Activated naive CD4-positive, alpha-beta T cell treated with Interleukin-2 at 50 U/mL for 16 hours (primary cell): ENCODE measurements around the gene MILR1.

ENCODE experiments used
- DNase-seq: peaks from one replicate; pipeline ENCODE4 v3.0.0-alpha.2; 2020

Gene MILR1

DNA sequence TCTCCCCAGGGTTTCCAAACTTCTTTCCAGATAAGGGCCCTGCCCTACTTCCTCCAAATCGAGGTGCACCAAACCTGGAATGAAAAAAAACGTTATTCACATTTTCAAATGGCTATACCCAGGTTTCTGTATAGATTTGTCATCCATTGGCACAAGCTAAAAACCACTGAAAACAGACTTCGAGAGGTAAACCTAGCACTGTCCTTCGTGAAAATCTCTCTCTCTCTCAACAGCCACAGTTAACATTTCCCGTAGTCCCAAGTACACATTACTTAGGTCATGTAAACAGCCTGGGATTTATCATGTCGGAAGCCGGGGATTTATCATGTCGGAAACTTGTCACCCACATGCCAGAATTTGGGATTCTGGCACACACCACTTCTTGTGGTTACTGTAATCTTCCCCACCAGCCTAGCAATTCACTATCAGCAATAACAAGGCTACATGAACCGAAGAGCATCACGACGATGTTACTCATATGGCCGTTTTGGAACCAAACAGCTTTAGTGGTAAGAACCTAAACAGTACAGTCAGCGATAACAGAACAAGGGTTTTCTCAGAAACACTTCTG lies 55.9 kb downstream of the MILR1 start:
- DNase-seq, result no peak

DNA sequence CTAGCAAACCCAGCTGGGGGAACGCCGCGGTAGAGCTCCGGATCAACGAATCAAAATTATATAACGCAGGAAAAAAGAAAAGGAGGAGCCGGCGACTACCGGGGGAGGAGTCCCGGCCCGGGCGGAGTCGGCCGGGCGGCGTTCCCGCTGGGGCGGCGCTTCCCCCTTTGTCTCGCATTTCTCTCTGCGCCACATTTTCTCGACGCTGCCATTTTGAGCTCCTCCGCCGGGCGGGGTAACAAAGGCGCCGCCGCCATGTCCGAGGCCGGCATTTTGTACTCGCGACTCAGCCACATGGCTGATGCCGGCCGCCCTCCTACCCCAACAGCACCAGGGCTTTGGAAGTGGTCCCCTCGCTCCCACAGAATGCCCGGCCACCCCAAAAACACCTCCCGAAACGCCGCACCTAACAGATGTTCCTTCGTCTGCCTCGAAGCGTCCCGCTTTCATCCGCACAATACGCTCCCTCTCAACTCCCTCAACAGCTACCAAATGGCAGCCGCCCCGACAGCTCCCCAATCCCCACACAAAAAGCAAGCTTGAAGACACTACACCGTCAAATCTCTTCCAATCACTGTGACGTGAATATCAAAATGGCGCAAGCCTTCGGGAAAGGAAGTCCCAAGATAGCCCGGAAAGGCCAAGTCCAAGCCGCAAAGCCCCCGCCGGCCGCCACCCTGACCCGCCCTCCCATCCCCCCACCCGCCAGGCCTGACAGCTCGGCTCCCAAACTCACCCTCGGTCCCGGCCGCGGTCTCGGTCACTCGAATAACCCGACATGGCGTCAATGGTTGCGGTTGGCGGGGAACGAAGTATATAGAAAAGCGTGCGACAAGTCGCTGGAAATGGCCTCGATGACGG lies 56.7 kb downstream of the MILR1 start:
- DNase-seq, result peak; percentile 86

DNA sequence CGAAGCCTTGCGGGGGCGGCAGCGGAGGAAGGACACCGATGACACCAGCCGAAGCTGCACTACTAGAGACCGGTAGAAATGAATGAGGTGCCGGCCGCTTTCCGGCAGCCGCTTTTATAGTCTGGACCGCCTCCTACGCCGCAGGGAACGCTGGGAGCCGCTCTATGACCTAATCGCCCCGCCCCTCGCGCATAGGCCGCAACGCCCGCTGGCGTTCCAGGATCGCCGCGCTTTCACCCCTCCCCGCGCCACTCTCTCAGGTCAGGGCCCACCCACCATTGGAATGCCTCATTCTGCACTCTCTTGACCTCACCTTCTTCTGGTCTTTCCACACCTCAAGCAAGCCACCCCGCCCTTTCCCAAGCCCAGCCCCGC lies 57.3 kb downstream of the MILR1 start, which contains the start of gene DDX5:
TSS of gene DDX5 (minus strand) at position 89 of the 375 bp plus-strand sequence. CDS start 170 bp downstream, outside the sequence.
- peak; percentile 98 for DNase-seq

DNA sequence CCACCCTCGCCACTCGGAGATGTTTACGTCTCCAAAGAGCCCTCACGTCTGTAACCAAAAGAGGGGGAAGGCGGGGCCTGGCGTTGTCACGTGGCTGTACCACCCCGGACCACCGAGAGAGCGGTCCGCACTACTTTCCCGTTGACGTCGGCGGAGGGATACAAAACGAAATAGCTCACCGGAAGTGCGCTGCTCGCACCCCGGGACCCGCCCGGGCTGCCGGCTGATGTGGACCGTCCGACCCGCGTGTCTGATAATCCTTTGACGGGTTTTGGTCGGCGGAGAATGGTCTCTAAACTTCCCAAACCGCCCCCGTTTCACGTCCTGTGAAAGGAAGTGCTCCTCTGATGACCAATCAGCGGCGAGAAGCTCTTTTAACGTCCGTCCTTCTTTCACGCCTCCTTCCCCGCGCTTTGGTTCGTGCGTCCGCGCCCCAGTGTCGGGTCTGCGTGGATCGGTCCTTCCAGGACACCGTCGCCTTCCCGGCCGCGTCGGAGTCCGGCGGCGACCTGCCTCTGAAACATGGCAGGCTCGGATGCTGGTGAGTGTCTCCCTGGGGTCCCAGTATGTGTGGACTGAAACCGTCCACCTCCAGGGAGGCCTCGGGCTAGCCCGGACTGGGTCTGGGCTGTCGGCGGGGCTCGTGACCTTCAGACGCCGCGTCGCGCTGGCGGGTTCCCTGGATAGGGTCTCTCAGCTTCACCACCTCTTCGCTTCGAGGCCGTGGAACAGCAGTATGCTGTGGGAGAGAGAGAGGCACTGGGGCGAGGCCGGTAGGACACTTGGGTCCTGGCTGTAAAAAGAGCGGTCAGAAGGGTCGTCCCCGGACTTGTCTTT lies 57.9 kb downstream of the MILR1 start, which contains the start of gene CEP95:
TSS of gene CEP95 (plus strand) at position 402 of the 837 bp plus-strand sequence. CDS start at position 523, 121 bp downstream.
- DNase-seq, result peak; percentile 96

DNA sequence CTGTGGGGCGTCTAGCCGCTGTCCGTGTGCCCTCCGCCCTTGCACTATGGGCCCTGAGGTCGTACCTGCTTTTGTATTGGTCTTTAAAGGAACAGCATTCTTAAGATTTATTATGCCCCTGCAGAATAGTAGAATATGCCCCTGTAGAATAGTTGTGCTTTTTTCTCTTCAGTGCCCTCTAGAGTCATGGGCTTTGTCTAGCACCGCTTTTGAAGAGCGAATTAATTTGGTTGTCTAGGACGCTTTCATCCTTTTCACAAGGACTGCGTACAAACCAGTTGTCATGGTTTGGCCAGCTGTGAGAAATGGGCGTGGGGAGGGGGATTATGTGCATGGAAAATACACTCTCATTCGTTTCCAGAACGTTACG lies 58.5 kb downstream of the MILR1 start:
- DNase-seq, result peak; percentile 27

DNA sequence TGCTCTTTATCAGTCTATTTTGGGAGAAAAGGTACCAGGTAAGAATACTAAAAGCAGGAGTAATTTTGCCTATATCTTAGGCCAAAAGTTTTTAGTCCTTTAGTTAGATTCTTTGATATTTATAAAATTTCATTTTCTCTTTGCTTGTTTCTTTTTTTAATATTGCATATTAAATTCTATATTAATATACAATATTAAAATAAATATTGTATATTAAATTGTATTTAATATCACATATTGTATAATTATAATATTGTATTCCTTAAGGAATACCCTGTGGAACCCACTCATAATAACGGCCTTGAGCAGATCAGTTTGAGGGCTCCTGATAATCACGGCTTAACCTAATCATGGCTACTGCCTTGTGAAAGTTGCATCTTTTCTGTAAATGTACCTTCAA lies 59.8 kb downstream of the MILR1 start:
- no peak for DNase-seq

DNA sequence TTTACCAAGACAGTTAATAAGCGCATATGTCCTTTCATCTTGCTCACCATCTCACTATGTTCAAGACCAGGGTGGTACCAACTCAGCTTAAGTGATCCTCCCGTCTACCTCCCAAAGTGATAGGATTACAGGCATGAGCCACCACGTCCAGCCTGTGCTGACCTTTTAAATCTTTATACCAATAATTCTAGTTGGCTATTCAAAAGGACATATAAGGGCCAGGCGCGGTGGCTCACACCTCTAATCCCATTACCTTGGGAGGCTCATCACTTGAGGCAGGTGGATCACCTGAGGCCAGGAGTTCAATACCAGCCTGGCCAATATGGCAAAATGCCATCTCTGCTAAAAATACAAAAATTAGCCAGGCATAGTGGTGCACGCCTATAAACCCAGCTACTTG lies 60.3 kb downstream of the MILR1 start:
- DNase-seq, result no peak

DNA sequence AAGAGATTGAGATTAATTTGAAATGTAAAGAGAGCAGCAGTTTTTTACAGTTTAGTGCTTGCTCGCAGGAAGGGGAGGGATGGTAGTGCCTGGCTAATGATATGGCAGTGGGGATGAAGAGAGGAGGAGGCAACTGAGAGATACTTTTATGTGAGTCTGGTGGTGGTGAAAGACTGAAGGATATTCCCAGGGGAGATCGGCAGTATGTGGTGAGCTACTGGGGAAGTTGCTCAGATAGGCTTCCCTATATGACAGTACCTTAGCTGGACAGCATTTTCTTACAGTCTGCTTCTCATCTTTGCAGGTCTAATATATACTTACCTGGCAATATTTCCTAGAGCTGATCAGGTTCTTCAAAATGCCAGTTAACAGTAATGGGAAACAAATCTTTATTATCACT lies 66.5 kb downstream of the MILR1 start:
- no peak for DNase-seq

DNA sequence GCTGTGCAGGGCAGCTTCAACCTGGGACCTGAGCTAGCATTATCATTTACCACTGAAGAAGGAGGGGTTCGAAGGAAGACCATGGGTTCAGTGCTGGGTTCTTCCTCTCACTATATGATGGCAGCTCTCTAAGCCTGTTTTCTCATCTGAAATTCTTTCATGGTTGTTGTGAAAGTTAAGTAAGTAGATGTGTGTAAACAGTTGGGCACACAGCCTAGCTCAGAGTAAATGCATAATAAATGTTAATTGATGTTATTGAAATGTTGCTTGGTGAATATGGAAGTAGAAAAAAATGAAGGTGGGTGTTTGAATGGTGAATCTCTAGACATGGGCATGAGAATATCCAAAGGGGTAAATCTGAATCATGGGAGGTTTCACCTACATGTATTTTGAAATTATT lies 66.9 kb downstream of the MILR1 start:
- DNase-seq, result no peak
